Omental fat pad (tissue), 4 donors: Measurements from ENCODE around the gene OR8K1. TPM values are rescaled to one million over a fixed set of nuclear protein-coding genes. Genes with fewer than 3 reads are reported as not detected.

ENCODE experiments used
- ATAC-seq: fragments of 150-250 bp; one replicate; pipeline ENCODE4 v1.9.1; 2016; ENCODE audit warnings: mild to moderate bottlenecking, moderate library complexity; ENCODE audit not compliant: low FRiP score
- DNase-seq: peaks from one replicate; pipeline ENCODE4 v3.0.0-alpha.2; 2019; ENCODE audit warnings: low spot score
- total RNA-seq, 4 donors: library from RNA; depleted of rRNA; stranded (reverse); fragments of >200 nt; gene quantifications; one replicate each; pipeline ENCODE4 v1.1.0, GENCODE V29; 2016
- TF ChIP-seq, protein P1 (sequence below), 3 donors: fragments of 450-650 bp; IDR thresholded peaks; one replicate each; pipeline ENCODE4 v1.5.1; 2016 to 2017; ENCODE audit warnings: antibody characterized with exemption in 3 of 3, mild to moderate bottlenecking in 3 of 3, moderate library complexity in 2 of 3

OR8K1 gene
- total RNA-seq, 4 donors from 2014 or later: not detected

DNA sequence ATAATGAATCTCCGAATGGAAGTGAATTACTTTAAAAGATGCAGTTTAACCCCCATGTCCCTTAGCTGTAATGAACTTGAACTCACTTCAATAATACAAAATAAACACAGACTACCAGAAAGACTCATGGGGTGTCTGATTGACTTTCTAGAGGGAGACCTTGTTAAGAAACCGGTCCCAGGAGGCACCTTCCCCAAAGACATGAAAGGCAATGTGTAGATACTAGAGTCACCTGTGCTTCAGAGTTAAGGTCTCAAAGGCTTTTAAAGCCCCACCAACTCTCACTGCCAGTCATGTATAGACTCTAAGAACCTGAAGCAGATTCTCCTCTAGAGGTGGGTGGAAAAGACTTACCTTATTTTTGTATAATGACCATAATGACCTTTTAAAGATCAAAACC lies 8.2 kb downstream of the OR8K1 start, which contains the start of gene OR8J1:
Gene OR8J1 (plus strand): TSS at position 301 of the 400 bp plus-strand sequence. CDS start 5,956 bp downstream, outside the sequence.
- ATAC-seq (no peak), DNase-seq (no peak)
- TF ChIP-seq, protein P1, sequence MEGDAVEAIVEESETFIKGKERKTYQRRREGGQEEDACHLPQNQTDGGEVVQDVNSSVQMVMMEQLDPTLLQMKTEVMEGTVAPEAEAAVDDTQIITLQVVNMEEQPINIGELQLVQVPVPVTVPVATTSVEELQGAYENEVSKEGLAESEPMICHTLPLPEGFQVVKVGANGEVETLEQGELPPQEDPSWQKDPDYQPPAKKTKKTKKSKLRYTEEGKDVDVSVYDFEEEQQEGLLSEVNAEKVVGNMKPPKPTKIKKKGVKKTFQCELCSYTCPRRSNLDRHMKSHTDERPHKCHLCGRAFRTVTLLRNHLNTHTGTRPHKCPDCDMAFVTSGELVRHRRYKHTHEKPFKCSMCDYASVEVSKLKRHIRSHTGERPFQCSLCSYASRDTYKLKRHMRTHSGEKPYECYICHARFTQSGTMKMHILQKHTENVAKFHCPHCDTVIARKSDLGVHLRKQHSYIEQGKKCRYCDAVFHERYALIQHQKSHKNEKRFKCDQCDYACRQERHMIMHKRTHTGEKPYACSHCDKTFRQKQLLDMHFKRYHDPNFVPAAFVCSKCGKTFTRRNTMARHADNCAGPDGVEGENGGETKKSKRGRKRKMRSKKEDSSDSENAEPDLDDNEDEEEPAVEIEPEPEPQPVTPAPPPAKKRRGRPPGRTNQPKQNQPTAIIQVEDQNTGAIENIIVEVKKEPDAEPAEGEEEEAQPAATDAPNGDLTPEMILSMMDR (IDR thresholded peaks at IDR 0.05): no peak

- ATAC-seq (no peak), DNase-seq (no peak)
- TF ChIP-seq, protein P1 (IDR thresholded peaks at IDR 0.05): no peak
Observed at GRCh38 chr11:56375324-56375723, 29.5 kb downstream of the OR8K1 start, which contains the start of gene OR8U1. TSS of gene OR8U1 (plus strand) at chr11:56375624. CDS start at chr11:56375624, 0 bp downstream.

- ATAC-seq (no peak), DNase-seq (no peak)
- TF ChIP-seq, protein P1 (IDR thresholded peaks at IDR 0.05): no peak
Observed at GRCh38 chr11:56380120-56380519, 34.3 kb downstream of the OR8K1 start.

- TF ChIP-seq, protein P1 (IDR thresholded peaks at IDR 0.05): no peak
- ATAC-seq (no peak), DNase-seq (no peak)
Observed at GRCh38 chr11:56394381-56394780, 48.5 kb downstream of the OR8K1 start.

- ATAC-seq (no peak), DNase-seq (no peak)
- TF ChIP-seq, protein P1 (IDR thresholded peaks at IDR 0.05): no peak
Observed at GRCh38 chr11:56396047-56396446, 50.2 kb downstream of the OR8K1 start.

Other genes with a start within 250 kb of the OR8K1 start
- gene OR8H2, start 242.4 kb upstream of the OR8K1 start, total RNA-seq: not detected
- gene OR8H3, start 223.7 kb upstream of the OR8K1 start, total RNA-seq: not detected
- gene OR8J3, start 205.8 kb upstream of the OR8K1 start, total RNA-seq: not detected
- not detected for gene OR8K5, start 185.7 kb upstream of the OR8K1 start, total RNA-seq
- not detected for gene OR5J2, start 169.4 kb upstream of the OR8K1 start, total RNA-seq
- gene OR5T2, start 111.8 kb upstream of the OR8K1 start, total RNA-seq: not detected
- not detected for gene OR5T3, start 93.8 kb upstream of the OR8K1 start, total RNA-seq
- not detected for gene OR5T1, start 71.9 kb upstream of the OR8K1 start, total RNA-seq
- not detected for gene OR8H1, start 53.8 kb upstream of the OR8K1 start, total RNA-seq
- not detected for gene OR8K3, start 30.9 kb upstream of the OR8K1 start, total RNA-seq
- not detected for gene OR8J1, start 8.3 kb downstream of the OR8K1 start, total RNA-seq
- not detected for gene OR8U1, start 29.6 kb downstream of the OR8K1 start, total RNA-seq
- gene OR5AL1, start 66.7 kb downstream of the OR8K1 start, total RNA-seq: not detected
- not detected for gene OR5M3, start 127.3 kb downstream of the OR8K1 start, total RNA-seq
- not detected for gene OR5M8, start 145.3 kb downstream of the OR8K1 start, total RNA-seq
- gene OR5M11, start 197.2 kb downstream of the OR8K1 start, total RNA-seq: not detected
- gene OR5M10, start 231.7 kb downstream of the OR8K1 start, total RNA-seq: not detected